ENCODE measurements around the gene GABRP. TPM values are rescaled to one million over a fixed set of nuclear protein-coding genes. Genes with fewer than 3 reads are reported as not detected.
A peak's percentile ranks its signal among the peaks of the same experiment; 100 is the strongest.

The GABRP gene
- polyA plus RNA-seq, 3 donors, result not detected

DNA sequence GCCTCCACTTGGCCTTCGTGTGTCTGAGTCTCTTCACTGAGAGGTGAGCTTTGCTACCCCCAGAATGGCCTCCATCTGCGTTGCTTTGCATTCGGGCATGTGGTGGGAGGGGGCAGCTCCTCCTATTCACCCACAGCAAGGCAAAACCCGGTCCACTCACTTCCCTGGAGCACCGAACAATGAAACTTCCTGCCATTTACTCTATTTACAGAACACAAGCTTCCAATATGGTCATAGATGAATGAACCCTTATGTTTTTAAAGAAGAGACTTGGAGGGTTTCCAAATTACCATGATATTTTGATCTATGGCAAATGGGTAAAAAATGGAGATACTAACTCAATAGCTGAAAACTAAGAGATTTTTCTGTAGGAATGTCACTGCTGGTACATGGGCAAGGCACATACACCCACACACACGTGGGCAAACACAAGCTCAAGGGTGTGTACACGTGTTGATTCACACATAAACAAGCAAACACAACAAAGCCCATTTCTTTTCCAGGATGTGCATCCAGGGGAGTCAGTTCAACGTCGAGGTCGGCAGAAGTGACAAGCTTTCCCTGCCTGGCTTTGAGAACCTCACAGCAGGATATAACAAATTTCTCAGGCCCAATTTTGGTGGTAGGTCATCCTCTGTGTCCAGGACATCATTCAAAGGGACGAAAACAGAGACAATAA lies 5.2 kb downstream of the GABRP start:
- no peak overlapping the region for H3K4me2 ChIP-seq (replicated peaks; ENCODE audit: extremely low read depth, low read length, poor library complexity, severe bottlenecking)
- no peaks in the 10 kb centered on the region for H3K4me1 ChIP-seq (ENCODE audit: control insufficient read depth in 1 of 2, insufficient read depth in 2 of 2, low read length in 2 of 2)
- H4K20me1 ChIP-seq (ENCODE audit: insufficient read depth, low read length), result no peaks in the 10 kb centered on the region
- intact Hi-C loops (cut with micrococcal nuclease), result loop anchor here in 1 of 2 donors (10.0 kb wide), 1 partner anchor 1426 kb away; no protein-coding TSS in a partner anchor
- H3K36me3 ChIP-seq (replicated peaks in 1 of 2; ENCODE audit: control insufficient read depth in 1 of 2, insufficient read depth in 2 of 2, low read length in 2 of 2), result no peaks in the 10 kb centered on the region
- TF ChIP-seq, protein P1, sequence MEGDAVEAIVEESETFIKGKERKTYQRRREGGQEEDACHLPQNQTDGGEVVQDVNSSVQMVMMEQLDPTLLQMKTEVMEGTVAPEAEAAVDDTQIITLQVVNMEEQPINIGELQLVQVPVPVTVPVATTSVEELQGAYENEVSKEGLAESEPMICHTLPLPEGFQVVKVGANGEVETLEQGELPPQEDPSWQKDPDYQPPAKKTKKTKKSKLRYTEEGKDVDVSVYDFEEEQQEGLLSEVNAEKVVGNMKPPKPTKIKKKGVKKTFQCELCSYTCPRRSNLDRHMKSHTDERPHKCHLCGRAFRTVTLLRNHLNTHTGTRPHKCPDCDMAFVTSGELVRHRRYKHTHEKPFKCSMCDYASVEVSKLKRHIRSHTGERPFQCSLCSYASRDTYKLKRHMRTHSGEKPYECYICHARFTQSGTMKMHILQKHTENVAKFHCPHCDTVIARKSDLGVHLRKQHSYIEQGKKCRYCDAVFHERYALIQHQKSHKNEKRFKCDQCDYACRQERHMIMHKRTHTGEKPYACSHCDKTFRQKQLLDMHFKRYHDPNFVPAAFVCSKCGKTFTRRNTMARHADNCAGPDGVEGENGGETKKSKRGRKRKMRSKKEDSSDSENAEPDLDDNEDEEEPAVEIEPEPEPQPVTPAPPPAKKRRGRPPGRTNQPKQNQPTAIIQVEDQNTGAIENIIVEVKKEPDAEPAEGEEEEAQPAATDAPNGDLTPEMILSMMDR (IDR thresholded peaks at IDR 0.05), result no peak
- no peak overlapping the region for H3K27ac ChIP-seq (ENCODE audit: low read depth in 1 of 2, low read length in 2 of 2)
- no peaks in the 10 kb centered on the region for H3K9me3 ChIP-seq (replicated peaks in 1 of 2; ENCODE audit: control insufficient read depth in 1 of 2, insufficient read depth in 1 of 2, low read length in 2 of 2)
- 86% methylated on average over 4 of the region's 11 CpGs for WGBS (ENCODE audit: insufficient coverage)
- no peak for DNase-seq
- no peak overlapping the region for H3K4me3 Mint-ChIP-seq
- no peaks in the 10 kb centered on the region for H3K4me1 Mint-ChIP-seq
- no peak overlapping the region for H3K9ac ChIP-seq (ENCODE audit: insufficient read depth, low read length, poor library complexity, severe bottlenecking)
- no peaks in the 10 kb centered on the region for H3K79me2 ChIP-seq (ENCODE audit: insufficient read depth, low read length)
- H3K4me3 ChIP-seq (replicated peaks in 1 of 3; ENCODE audit: low read depth in 2 of 3, low read length in 3 of 3), result no peak overlapping the region
- H3K27me3 ChIP-seq (ENCODE audit: control insufficient read depth in 2 of 2, insufficient read depth in 2 of 2, low read length in 2 of 2), result no peaks in the 10 kb centered on the region
- peaks cover 2 to 6% (median 2%) of the 10 kb centered on the region in 3 donors for H3K27me3 Mint-ChIP-seq (ENCODE audit: low read depth in 3 of 3)
- no peaks in the 10 kb centered on the region for H3K36me3 Mint-ChIP-seq
- H3K9me3 Mint-ChIP-seq, result no peaks in the 10 kb centered on the region
- H3K27ac Mint-ChIP-seq, result no peak overlapping the region
- H2AFZ ChIP-seq (ENCODE audit: insufficient read depth, low read depth, low read length, poor library complexity, severe bottlenecking), result no peak overlapping the region

DNA sequence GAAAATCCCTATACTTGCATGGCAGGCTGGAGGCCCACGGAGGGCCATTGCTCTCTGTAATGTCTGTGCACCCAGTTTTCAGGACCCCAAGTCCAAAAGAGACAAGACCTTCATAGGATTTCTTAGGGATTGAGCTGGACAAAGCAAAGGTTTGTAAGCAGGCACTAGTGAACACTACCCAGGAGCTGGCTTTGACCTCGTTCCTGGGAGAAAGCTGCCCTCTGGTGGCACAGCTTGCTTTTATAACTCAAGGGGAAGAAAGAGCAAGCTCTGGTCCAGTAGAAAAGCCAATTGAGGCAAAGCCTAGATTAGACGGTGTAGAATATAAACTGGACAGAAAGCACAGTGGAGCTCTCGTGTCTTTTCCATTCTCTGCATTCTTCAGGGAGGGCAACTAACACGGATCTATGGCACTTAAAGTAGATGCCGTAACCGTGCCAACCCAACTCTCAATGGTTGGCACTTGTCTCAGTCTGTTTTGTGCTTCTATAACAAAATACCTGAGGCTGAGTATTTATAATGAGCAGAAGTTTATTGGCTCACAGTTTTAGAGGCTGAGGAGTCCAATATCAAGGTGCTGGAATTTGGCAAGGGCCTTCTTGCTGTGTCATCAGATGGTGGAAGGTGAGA lies 7.9 kb downstream of the GABRP start:
- Histone ChIP-seq H3K36me3 (replicated peaks in 1 of 2; ENCODE audit: control insufficient read depth in 1 of 2, insufficient read depth in 2 of 2, low read length in 2 of 2) (no peaks in the 10 kb centered on the region), H3K9ac (ENCODE audit: insufficient read depth, low read length, poor library complexity, severe bottlenecking) (no peak overlapping the region), H3K27ac (ENCODE audit: low read depth in 1 of 2, low read length in 2 of 2) (no peak overlapping the region), H3K27me3 (ENCODE audit: control insufficient read depth in 2 of 2, insufficient read depth in 2 of 2, low read length in 2 of 2) (no peaks in the 10 kb centered on the region), H4K20me1 (ENCODE audit: insufficient read depth, low read length) (no peaks in the 10 kb centered on the region), H3K79me2 (ENCODE audit: insufficient read depth, low read length) (no peaks in the 10 kb centered on the region), H2AFZ (ENCODE audit: insufficient read depth, low read depth, low read length, poor library complexity, severe bottlenecking) (no peak overlapping the region), H3K4me3 (replicated peaks in 1 of 3; ENCODE audit: low read depth in 2 of 3, low read length in 3 of 3) (no peak overlapping the region), H3K4me1 (ENCODE audit: control insufficient read depth in 1 of 2, insufficient read depth in 2 of 2, low read length in 2 of 2) (no peaks in the 10 kb centered on the region), H3K4me2 (replicated peaks; ENCODE audit: extremely low read depth, low read length, poor library complexity, severe bottlenecking) (no peak overlapping the region), H3K9me3 (replicated peaks in 1 of 2; ENCODE audit: control insufficient read depth in 1 of 2, insufficient read depth in 1 of 2, low read length in 2 of 2) (no peaks in the 10 kb centered on the region)
- Mint-ChIP-seq H3K27ac (no peak overlapping the region), H3K9me3 (no peaks in the 10 kb centered on the region), H3K27me3 (ENCODE audit: low read depth in 3 of 3) (peaks cover 2 to 5% (median 2%) of the 10 kb centered on the region in 3 donors), H3K4me3 (no peak overlapping the region), H3K4me1 (no peaks in the 10 kb centered on the region), H3K36me3 (no peaks in the 10 kb centered on the region)
- WGBS (ENCODE audit: insufficient coverage), result 25% methylated on average over 5 of the region's 7 CpGs
- intact Hi-C loops (cut with micrococcal nuclease), result no loop called here
- no peak for DNase-seq
- TF ChIP-seq, protein P1 (IDR thresholded peaks at IDR 0.05), result peak; percentile 10

All from CD14-positive monocyte (primary cell).